ENCODE data around the gene CFDP1.

- TF ChIP-seq CTCF (conservative IDR thresholded peaks at IDR 0.05; ENCODE audit: low read depth, low read length) (no peak), EZH2phosphoT487 (IDR thresholded peaks at IDR 0.05; ENCODE audit: borderline replicate concordance, low read length) (no peak)
These were observed 152.9 kb downstream of the CFDP1 start for GRCh38 chr16:75280331-75280804.

Measured in PC-3 (cell line).